Neural cell (in vitro differentiated cells): ENCODE results near the gene LRMDA.

ENCODE experiments used
- CTCF ChIP-seq: fragments of 450-650 bp; IDR thresholded peaks from 2 replicates; pipeline ENCODE4 v1.5.1; 2014; ENCODE audit warnings: antibody characterized with exemption, mild to moderate bottlenecking, moderate library complexity; ENCODE audit not compliant: poor library complexity, severe bottlenecking
- EP300 ChIP-seq: fragments of 450-650 bp; conservative IDR thresholded peaks from 2 replicates; pipeline ENCODE4 v1.6.1; 2014; ENCODE audit warnings: antibody characterized with exemption, mild to moderate bottlenecking, moderate library complexity; ENCODE audit not compliant: poor library complexity, severe bottlenecking
- EZH2 ChIP-seq: fragments of 200-600, 300-800 bp; shearing (Covaris generic), sonication (generic); IDR thresholded peaks from 2 replicates; pipeline ENCODE4 v1.6.1; 2014; ENCODE audit warnings: antibody characterized with exemption, low read length, borderline replicate concordance, mild to moderate bottlenecking; ENCODE audit not compliant: insufficient read depth, poor library complexity, severe bottlenecking
- MXI1 ChIP-seq: fragments of 450-650 bp; conservative IDR thresholded peaks from 2 replicates; pipeline ENCODE4 v1.6.1; 2014; ENCODE audit warnings: antibody characterized with exemption, mild to moderate bottlenecking; ENCODE audit not compliant: poor library complexity, severe bottlenecking
- POLR2AphosphoS5 ChIP-seq: IDR thresholded peaks from 2 replicates; pipeline ENCODE4 v1.6.1; 2012
- RAD21 ChIP-seq: fragments of 450-650 bp; conservative IDR thresholded peaks from 2 replicates; pipeline ENCODE4 v1.6.1; 2014; ENCODE audit warnings: antibody characterized with exemption, mild to moderate bottlenecking, moderate library complexity
- TAF1 ChIP-seq: IDR thresholded peaks from 2 replicates; pipeline ENCODE4 v1.6.1; 2012; ENCODE audit warnings: low read depth
- TF ChIP-seq, protein P1 (sequence below): IDR thresholded peaks from 2 replicates; pipeline ENCODE4 v1.6.1; 2012; ENCODE audit warnings: borderline replicate concordance

GRCh38 chr10:75836064-75836463 lies 404.6 kb downstream of the LRMDA start:
- TF ChIP-seq EP300: no peak
- TF ChIP-seq CTCF: no peak
- TF ChIP-seq POLR2AphosphoS5: no peak
- TF ChIP-seq, protein P1, sequence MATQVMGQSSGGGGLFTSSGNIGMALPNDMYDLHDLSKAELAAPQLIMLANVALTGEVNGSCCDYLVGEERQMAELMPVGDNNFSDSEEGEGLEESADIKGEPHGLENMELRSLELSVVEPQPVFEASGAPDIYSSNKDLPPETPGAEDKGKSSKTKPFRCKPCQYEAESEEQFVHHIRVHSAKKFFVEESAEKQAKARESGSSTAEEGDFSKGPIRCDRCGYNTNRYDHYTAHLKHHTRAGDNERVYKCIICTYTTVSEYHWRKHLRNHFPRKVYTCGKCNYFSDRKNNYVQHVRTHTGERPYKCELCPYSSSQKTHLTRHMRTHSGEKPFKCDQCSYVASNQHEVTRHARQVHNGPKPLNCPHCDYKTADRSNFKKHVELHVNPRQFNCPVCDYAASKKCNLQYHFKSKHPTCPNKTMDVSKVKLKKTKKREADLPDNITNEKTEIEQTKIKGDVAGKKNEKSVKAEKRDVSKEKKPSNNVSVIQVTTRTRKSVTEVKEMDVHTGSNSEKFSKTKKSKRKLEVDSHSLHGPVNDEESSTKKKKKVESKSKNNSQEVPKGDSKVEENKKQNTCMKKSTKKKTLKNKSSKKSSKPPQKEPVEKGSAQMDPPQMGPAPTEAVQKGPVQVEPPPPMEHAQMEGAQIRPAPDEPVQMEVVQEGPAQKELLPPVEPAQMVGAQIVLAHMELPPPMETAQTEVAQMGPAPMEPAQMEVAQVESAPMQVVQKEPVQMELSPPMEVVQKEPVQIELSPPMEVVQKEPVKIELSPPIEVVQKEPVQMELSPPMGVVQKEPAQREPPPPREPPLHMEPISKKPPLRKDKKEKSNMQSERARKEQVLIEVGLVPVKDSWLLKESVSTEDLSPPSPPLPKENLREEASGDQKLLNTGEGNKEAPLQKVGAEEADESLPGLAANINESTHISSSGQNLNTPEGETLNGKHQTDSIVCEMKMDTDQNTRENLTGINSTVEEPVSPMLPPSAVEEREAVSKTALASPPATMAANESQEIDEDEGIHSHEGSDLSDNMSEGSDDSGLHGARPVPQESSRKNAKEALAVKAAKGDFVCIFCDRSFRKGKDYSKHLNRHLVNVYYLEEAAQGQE: no peak
- TF ChIP-seq MXI1: no peak
- TF ChIP-seq EZH2: no peak
- TF ChIP-seq TAF1: no peak
- no peak for TF ChIP-seq RAD21
